Measurements from ENCODE around the gene PITPNC1. TPM values are rescaled to one million over a fixed set of nuclear protein-coding genes. Genes with fewer than 3 reads are reported as not detected.

PITPNC1 gene
- total RNA-seq, 1 donor from 2014 or later = 21.5 TPM

DNA sequence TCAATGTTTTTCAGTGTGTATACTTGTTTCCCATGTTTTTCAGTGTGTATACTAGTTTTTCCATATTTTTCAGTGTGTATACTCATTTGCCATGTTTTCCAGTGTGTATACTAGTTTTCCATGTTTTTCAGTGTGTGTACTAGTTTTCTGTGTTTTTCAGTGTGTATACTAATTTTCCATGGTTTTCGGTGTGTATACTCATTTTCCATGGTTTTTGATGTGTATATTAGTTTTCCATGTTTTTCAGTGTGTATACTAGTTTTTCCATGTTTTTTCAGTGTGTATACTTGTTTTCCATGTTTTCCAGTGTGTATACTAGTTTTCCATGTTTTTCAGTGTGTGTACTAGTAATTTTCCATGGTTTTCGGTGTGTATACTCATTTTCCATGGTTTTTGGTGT is 188.0 kb downstream of the PITPNC1 start:
- TF ChIP-seq, protein P1, sequence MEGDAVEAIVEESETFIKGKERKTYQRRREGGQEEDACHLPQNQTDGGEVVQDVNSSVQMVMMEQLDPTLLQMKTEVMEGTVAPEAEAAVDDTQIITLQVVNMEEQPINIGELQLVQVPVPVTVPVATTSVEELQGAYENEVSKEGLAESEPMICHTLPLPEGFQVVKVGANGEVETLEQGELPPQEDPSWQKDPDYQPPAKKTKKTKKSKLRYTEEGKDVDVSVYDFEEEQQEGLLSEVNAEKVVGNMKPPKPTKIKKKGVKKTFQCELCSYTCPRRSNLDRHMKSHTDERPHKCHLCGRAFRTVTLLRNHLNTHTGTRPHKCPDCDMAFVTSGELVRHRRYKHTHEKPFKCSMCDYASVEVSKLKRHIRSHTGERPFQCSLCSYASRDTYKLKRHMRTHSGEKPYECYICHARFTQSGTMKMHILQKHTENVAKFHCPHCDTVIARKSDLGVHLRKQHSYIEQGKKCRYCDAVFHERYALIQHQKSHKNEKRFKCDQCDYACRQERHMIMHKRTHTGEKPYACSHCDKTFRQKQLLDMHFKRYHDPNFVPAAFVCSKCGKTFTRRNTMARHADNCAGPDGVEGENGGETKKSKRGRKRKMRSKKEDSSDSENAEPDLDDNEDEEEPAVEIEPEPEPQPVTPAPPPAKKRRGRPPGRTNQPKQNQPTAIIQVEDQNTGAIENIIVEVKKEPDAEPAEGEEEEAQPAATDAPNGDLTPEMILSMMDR (conservative IDR thresholded peaks at IDR 0.05) = no peak
- Mint-ChIP-seq H3K27ac (ENCODE audit: unreplicated experiment) (no peak overlapping the region), H3K4me3 (no peak overlapping the region), H3K27me3 (ENCODE audit: low read depth) (no peaks in the 10 kb centered on the region), H3K9me3 (peaks cover 5% of the 10 kb centered on the region), H3K36me3 (ENCODE audit: low read depth) (peaks cover 2% of the 10 kb centered on the region), H3K4me1 (peaks cover 25% of the 10 kb centered on the region)
- DNase-seq (ENCODE audit: low read depth, low spot score) = no peak

DNA sequence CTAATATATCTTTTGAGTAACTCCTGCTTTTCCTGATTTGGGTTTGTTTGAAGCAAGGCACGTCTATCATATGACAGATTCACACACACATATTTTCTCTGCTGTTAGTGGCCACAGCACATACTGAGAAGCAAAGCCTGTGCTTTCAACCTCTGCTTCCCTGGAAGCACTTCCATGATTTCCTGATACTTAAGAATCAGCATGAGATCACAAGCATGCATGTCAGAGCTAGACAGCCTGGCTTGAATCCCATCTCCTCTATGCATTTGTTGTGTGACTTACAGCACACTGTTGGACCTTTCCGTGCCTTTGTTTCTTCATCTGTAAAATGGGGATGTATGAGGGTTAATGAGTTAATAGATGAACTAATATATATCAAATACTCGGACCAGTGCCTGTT is 189.6 kb downstream of the PITPNC1 start:
- TF ChIP-seq, protein P1 (conservative IDR thresholded peaks at IDR 0.05) = no peak
- peaks cover 25% of the 10 kb centered on the region for H3K4me1 Mint-ChIP-seq
- H3K4me3 Mint-ChIP-seq = no peak overlapping the region
- no peak for DNase-seq (ENCODE audit: low read depth, low spot score)
- peaks cover 2% of the 10 kb centered on the region for H3K36me3 Mint-ChIP-seq (ENCODE audit: low read depth)
- H3K9me3 Mint-ChIP-seq = peaks cover 5% of the 10 kb centered on the region
- H3K27ac Mint-ChIP-seq (ENCODE audit: unreplicated experiment) = no peak overlapping the region
- H3K27me3 Mint-ChIP-seq (ENCODE audit: low read depth) = no peaks in the 10 kb centered on the region

DNA sequence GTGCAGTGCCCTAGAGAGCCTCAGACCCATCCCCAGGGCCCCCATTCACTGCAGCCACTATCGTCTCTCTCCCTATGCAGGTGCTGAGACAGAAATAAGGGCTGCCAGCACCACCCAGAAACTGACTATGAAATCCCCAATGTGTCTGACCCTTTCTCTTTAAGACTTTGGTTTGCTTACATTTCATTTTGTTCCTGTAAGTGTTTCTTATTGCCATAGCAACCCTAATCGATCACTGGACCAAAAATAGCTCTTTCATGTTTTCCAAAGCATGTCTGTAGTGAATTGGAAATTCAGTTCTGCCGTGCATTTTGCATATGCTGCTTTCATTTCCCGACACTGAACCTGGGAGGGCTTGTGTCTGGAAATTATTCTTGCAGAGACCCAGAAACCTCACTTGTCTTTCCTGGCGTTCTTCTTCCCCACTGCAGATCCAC is 192.0 kb downstream of the PITPNC1 start:
- no peak overlapping the region for H3K4me3 Mint-ChIP-seq
- no peak overlapping the region for H3K27ac Mint-ChIP-seq (ENCODE audit: unreplicated experiment)
- H3K36me3 Mint-ChIP-seq (ENCODE audit: low read depth) = no peaks in the 10 kb centered on the region

DNA sequence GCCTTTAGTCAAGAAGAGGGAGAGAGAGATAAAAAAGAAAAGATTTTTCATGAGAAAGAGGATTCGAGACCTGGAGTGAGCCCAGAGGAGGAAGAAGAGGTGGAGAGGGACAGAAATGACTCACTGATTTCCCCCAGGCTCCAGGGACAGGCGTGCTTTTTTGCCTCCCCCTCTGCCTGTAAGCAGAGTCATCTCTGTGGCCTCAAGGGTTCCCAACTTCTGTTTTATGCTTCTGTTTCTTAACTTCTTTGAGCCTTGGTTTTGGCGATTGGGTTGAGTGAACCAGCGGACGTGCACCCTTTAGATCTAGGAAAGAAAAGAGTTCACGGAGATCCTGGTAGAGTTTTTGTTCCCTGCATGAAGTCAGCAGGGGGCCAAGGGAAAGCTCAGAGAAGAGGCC is 192.8 kb downstream of the PITPNC1 start:
- no peaks in the 10 kb centered on the region for H3K27me3 Mint-ChIP-seq (ENCODE audit: low read depth)
- no peaks in the 10 kb centered on the region for H3K36me3 Mint-ChIP-seq (ENCODE audit: low read depth)
- DNase-seq (ENCODE audit: low read depth, low spot score) = no peak
- H3K4me1 Mint-ChIP-seq = peaks cover 21% of the 10 kb centered on the region
- no peak overlapping the region for H3K4me3 Mint-ChIP-seq
- H3K27ac Mint-ChIP-seq (ENCODE audit: unreplicated experiment) = peak overlapping the region; percentile 82
- TF ChIP-seq, protein P1 (conservative IDR thresholded peaks at IDR 0.05) = no peak
- H3K9me3 Mint-ChIP-seq = no peaks in the 10 kb centered on the region

More for the DNA sequence above, 192.0 kb downstream of the PITPNC1 start:
- TF ChIP-seq, protein P1 (conservative IDR thresholded peaks at IDR 0.05) = no peak
- H3K4me1 Mint-ChIP-seq = peaks cover 21% of the 10 kb centered on the region
- H3K27me3 Mint-ChIP-seq (ENCODE audit: low read depth) = no peaks in the 10 kb centered on the region
- no peak for DNase-seq (ENCODE audit: low read depth, low spot score)
- peaks cover under 1% of the 10 kb centered on the region for H3K9me3 Mint-ChIP-seq

DNA sequence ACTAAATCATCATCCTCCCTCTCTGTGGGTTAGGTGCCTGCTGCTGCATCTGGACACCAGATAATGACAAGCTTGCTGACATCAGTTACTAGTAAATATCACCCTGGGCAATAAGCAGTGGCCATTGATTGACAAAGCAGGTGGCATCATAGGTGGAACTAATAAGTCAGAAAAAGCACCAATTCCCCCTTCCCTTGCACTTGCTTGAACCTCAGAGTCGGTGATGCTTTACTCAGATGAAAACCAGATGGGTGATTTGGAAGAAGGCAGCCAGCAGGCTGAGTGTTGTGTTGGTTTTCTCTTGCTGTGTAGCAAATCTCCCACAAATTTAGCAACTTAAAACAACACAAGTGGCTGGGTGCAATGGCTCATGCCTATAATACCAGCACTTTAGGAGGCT is 193.7 kb downstream of the PITPNC1 start:
- DNase-seq (ENCODE audit: low read depth, low spot score) = no peak
- H3K9me3 Mint-ChIP-seq = no peaks in the 10 kb centered on the region
- H3K4me1 Mint-ChIP-seq = peaks cover 21% of the 10 kb centered on the region
- no peak overlapping the region for H3K4me3 Mint-ChIP-seq
- H3K27ac Mint-ChIP-seq (ENCODE audit: unreplicated experiment) = no peak overlapping the region
- TF ChIP-seq, protein P1 (conservative IDR thresholded peaks at IDR 0.05) = no peak
- H3K36me3 Mint-ChIP-seq (ENCODE audit: low read depth) = no peaks in the 10 kb centered on the region
- no peaks in the 10 kb centered on the region for H3K27me3 Mint-ChIP-seq (ENCODE audit: low read depth)

DNA sequence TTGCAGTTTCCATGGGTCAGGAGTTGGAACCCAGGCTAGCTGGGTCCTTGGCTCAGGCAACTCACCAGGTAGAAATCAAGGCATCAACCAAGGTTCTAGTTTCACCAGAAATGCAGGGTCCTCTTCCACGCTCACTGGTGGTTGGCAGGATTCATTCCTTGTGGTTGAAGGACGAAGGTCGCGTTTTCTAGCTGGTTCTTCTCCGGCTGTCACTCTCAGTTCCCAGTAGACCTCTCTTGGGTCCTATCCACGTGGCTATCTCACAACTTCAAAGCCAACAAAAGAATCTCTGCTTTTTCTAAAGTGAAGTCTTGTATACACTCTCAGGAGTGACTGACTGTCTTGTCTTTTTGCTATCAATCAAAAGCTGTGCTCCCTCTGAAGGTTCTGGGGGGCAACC is 194.4 kb downstream of the PITPNC1 start:
- DNase-seq (ENCODE audit: low read depth, low spot score) = no peak
- Mint-ChIP-seq H3K9me3 (no peaks in the 10 kb centered on the region), H3K27ac (ENCODE audit: unreplicated experiment) (no peak overlapping the region), H3K4me3 (no peak overlapping the region), H3K4me1 (peaks cover 21% of the 10 kb centered on the region), H3K27me3 (ENCODE audit: low read depth) (no peaks in the 10 kb centered on the region), H3K36me3 (ENCODE audit: low read depth) (no peaks in the 10 kb centered on the region)
- TF ChIP-seq, protein P1 (conservative IDR thresholded peaks at IDR 0.05) = no peak

All from neural crest cell (in vitro differentiated cells).